Stimulated activated CD4-positive, alpha-beta T cell treated with anti-CD3 and anti-CD28 coated beads, Interleukin-12 subunit alpha, Interleukin-12 subunit beta, amount 100 ng/mL, for 24 hours (primary cell): ENCODE measurements around the gene PTPRJ.
"Not testable (repeated sequence)": the region's sequence is repeated elsewhere in the genome, so short reads cannot be mapped to it uniquely, and the experiment has no call there.

ENCODE experiments used
- DNase-seq, 2 experiments: peaks; one replicate each; pipeline ENCODE4 v3.0.0-alpha.2; 2020; ENCODE audit warnings: low read depth in 2 of 2

Gene PTPRJ

GRCh38 chr11:47980088-47980906, at the start of gene PTPRJ:
Gene PTPRJ (plus strand): TSS chr11:47980559. CDS start chr11:47980913, 354 bp downstream.
- peak in 1 of 2 experiments; percentile 33 for DNase-seq

GRCh38 chr11:47932544-47932943, 47.8 kb upstream of the PTPRJ start:
- DNase-seq = no peak

GRCh38 chr11:47933797-47934196, 46.6 kb upstream of the PTPRJ start:
- not testable (repeated sequence) for DNase-seq

GRCh38 chr11:47938791-47939560, 41.4 kb upstream of the PTPRJ start:
- no peak for DNase-seq

- DNase-seq = no peak
Measured at GRCh38 chr11:47940904-47941649, 39.3 kb upstream of the PTPRJ start.

GRCh38 chr11:47941907-47942558, 38.3 kb upstream of the PTPRJ start:
- no peak for DNase-seq

- DNase-seq = no peak
Measured at GRCh38 chr11:47943721-47944586, 36.4 kb upstream of the PTPRJ start.

GRCh38 chr11:47944632-47945031, 35.7 kb upstream of the PTPRJ start:
- no peak for DNase-seq

- no peak for DNase-seq
Measured at GRCh38 chr11:47946682-47947559, 33.4 kb upstream of the PTPRJ start.

- no peak for DNase-seq
Measured at GRCh38 chr11:47948137-47948536, 32.2 kb upstream of the PTPRJ start.

GRCh38 chr11:47949001-47949675, 31.2 kb upstream of the PTPRJ start:
- DNase-seq = not testable (repeated sequence)

- DNase-seq = peak in 1 of 2 experiments; percentile 30
Measured at GRCh38 chr11:47950396-47950795, 30.0 kb upstream of the PTPRJ start.

GRCh38 chr11:47951504-47951903, 28.9 kb upstream of the PTPRJ start:
- not testable (repeated sequence) for DNase-seq

GRCh38 chr11:47955061-47955755, 25.2 kb upstream of the PTPRJ start:
- no peak for DNase-seq

- DNase-seq = no peak
Measured at GRCh38 chr11:47960015-47960414, 20.3 kb upstream of the PTPRJ start.

GRCh38 chr11:47961383-47961782, 19.0 kb upstream of the PTPRJ start:
- no peak for DNase-seq

- no peak for DNase-seq
Measured at GRCh38 chr11:47964546-47964945, 15.8 kb upstream of the PTPRJ start.
